SH-SY5Y (cell line): ENCODE data around the gene E2F7.

Experiments
- GATA2 ChIP-seq: IDR thresholded peaks from 2 replicates; pipeline ENCODE4 v1.6.1; 2011; ENCODE audit warnings: mild to moderate bottlenecking, low read depth, low read length
- GATA3 ChIP-seq: IDR thresholded peaks from 2 replicates; pipeline ENCODE4 v1.6.1; 2011; ENCODE audit warnings: low read depth, mild to moderate bottlenecking, low read length, moderate library complexity

DNA sequence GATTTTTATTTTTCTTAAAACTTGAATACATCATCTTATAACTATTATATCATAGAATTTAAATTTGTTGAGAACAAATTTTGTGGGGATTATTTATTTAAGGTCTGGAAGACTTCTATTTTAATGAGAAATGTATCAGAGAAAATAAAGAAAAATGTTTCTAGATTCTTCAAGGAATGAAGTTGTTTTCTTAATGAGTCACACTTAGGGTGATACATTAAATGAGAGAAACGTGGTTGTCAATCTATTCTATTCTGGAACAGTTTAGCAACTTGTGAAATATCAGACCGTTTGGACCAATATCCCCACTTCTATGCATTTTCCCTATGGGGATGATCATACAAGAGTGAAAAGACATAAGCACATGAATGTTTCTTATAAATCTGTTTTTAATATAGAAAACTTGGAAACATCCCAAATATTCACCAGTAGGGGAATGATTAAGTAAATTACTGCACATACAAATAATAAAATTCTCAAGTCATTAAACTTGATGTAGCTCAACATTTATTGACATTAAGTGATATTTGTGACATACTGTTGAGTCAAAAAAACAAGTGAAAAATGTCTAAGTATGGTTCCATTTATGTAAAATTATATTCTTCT lies 88.5 kb downstream of the E2F7 start:
- no peak for TF ChIP-seq GATA3
- TF ChIP-seq GATA2: no peak
